Kidney (tissue), 14 donors: ENCODE data around the gene DCT. TPM values are rescaled to one million over a fixed set of nuclear protein-coding genes. Genes with fewer than 3 reads are reported as not detected.
A peak's percentile ranks its signal among the peaks of the same experiment; 100 is the strongest.

Experiments
- DNase-seq, 5 donors: peaks; one replicate each; pipeline ENCODE4 v3.0.0-alpha.2; 2013 to 2020
- FAIRE-seq: peaks from 2 replicates; lab custom pipeline; 2012; peaks lifted over from hg19 to GRCh38; lab: Jason Lieb, UNC
- H3K27ac ChIP-seq, 2 donors: one replicate each; pipeline ENCODE4 v1.7.0; 2013; ENCODE audit warnings: low read depth in 2 of 2, low read length in 2 of 2, inconsistent platforms in 1 of 2
- H3K27me3 ChIP-seq: one replicate; pipeline ENCODE4 v1.7.1; 2013; ENCODE audit warnings: low read length, inconsistent platforms; ENCODE audit not compliant: control insufficient read depth, insufficient read depth
- H3K36me3 ChIP-seq, 3 donors: one replicate each; pipeline versions ENCODE4 v1.7.0 to v1.7.1; 2013; ENCODE audit warnings: low read length in 3 of 3, control low read depth in 1 of 3, inconsistent platforms in 1 of 3; ENCODE audit not compliant: insufficient read depth in 3 of 3, control insufficient read depth in 2 of 3
- H3K4me1 ChIP-seq, 3 donors: one replicate each; pipeline versions ENCODE4 v1.7.0 to v1.7.1; 2013; ENCODE audit warnings: low read length in 3 of 3, inconsistent platforms in 1 of 3, low read depth in 1 of 3; ENCODE audit not compliant: control insufficient read depth in 2 of 3, insufficient read depth in 2 of 3
- H3K4me3 ChIP-seq, 3 donors: one replicate each; pipeline versions ENCODE4 v1.7.0 to v1.8.1; 2013; ENCODE audit warnings: low read length in 3 of 3, control low read depth in 1 of 3, inconsistent platforms in 1 of 3
- H3K9ac ChIP-seq, 3 donors: one replicate each; pipeline versions ENCODE4 v1.7.0 to v1.7.1; 2013; ENCODE audit warnings: low read length in 3 of 3, control low read depth in 1 of 3, inconsistent platforms in 1 of 3
- H3K9me3 ChIP-seq, 3 donors: one replicate each; pipeline versions ENCODE4 v1.7.0 to v1.7.1; 2013; ENCODE audit warnings: low read length in 3 of 3, control low read depth in 1 of 3, inconsistent platforms in 1 of 3; ENCODE audit not compliant: control insufficient read depth in 2 of 3, insufficient read depth in 1 of 3
- CTCF ChIP-seq: IDR thresholded peaks from 3 replicates; pipeline ENCODE4 v1.5.1; 2012; ENCODE audit warnings: mild to moderate bottlenecking, moderate library complexity, borderline replicate concordance; ENCODE audit not compliant: insufficient read depth; ENCODE audit errors: extremely low read depth
- intact Hi-C: fragments of 100-400 bp; cut with DNase I; formaldehyde crosslinking; loops from one replicate; pipeline ENCODE4 v1.11.1; 2022
- polyA plus RNA-seq: library from polyadenylated mRNA; stranded (reverse); fragments of 350-450 nt; fragmentation: Illumina TruSeq; extraction: RNeasy Lipid Tissue Mini Kit (QIAGEN cat#74804); gene quantifications from one replicate; pipeline ENCODE4 v1.2.3, GENCODE V29; 2014; ENCODE audit warnings: low read depth, low replicate concordance; ENCODE audit not compliant: insufficient read depth
- total RNA-seq: library from RNA; stranded (reverse); fragmentation: NEBNext Ultra II Directional; extraction: Animal tissue kit (Norgen Biotek cat#: 25700); gene quantifications from one replicate; pipeline ENCODE4 v1.2.1, GENCODE V29; 2021
- donor health status: control.
- donor health status: control.
- donor health status: control.
- donor health status: control.
- donor health status: control.
- donor health status: DM: yes; HTN: yes; CAD: no.
- donor health status: Normal renal cell carcinoma (clear cell type).

DCT gene
- total and polyA plus RNA-seq, 2 donors from 2014 or later, result 0.11 to 0.13 TPM

DNA sequence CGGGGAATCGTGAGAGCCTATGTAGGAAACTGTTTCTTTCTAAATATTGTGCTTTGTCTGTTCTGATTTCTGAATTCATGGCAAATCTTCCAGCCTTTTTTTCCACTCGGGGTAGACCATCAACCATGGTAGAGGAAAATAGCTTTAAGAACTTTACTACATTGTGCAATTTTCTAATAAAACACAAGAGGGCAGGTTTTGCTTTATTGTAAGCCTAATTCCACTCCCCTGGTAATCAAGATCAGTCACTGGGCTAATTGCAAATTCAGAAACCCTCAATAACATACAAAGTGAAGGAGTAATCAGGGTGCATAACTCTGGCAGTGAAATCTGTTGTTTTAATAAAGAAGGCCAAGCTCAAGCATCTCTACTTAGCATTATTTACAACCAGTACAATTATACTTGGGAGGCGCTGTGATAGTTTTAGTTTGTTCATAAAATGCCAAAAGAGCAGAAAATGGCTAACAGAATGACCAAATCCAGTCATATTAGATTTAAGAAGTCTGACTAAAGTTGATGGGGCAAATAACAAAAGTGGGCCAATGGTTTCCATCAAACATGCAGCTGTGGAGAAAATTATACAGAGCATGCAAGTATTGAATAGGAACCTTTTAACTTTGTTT is 43.8 kb downstream of the DCT start:
- Histone ChIP-seq H3K4me3 (no peak overlapping the region), H3K27me3 (no peaks in the 10 kb centered on the region), H3K4me1 (no peaks in the 10 kb centered on the region), H3K9me3 (no peaks in the 10 kb centered on the region), H3K9ac (no peak overlapping the region), H3K27ac (no peak overlapping the region), H3K36me3 (no peaks in the 10 kb centered on the region)
- peak; percentile 55 for TF ChIP-seq CTCF
- peak; percentile 77 for FAIRE-seq
- peak in 2 of 5 donors; percentile 74 to 75 for DNase-seq
- intact Hi-C loops, result loop anchor here (10.0 kb wide), 1 partner anchor 179 kb away; no protein-coding TSS in a partner anchor

DNA sequence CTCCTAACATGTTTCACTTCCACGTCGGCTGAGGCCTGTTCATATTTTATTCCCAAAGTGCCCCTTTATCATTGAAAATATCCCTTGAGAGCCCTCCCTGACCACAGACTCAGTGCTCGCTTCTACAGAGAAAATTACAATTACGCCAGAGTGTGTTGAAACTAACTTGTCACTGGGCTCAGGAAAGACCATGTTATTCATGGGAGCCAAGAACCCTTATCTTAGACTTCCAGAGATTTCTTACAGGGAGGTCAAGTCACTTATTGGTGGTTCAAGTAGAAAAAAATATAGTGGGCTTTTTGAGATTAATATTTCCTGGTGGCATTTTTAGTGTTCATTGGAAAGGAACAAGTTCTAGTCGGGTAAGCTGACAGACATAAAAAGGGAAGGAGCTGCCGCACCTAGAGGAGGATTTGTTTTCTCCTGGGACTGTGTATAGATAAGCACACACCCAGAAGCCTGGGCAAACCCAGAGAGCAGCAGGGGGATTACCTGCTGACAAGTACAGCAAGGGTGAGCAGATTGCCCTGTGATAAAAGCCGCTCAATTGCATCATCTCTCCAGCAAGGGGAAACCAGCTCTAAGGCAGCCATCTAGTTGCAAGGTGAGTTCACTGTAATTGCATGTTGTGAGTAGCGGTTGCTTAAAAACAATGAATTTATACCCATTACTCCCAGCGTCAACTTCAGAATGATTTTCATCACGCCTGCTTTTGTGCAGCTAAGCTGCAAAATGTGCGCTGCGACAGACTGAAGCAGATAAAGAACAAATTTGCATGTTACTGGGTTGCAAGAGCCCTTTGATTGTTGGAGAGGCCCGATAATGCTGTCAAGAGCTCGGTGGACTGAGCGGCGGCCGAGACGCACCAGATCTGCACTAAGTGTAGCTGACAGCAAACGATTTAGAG is 46.2 kb downstream of the DCT start:
- intact Hi-C loops, result loop anchor here (10.0 kb wide), 1 partner anchor 181 kb away; no protein-coding TSS in a partner anchor

GRCh38 chr13:94431987-94432386 is 47.5 kb downstream of the DCT start:
- no peak overlapping the region for H3K9ac ChIP-seq
- TF ChIP-seq CTCF, result no peak
- no peak overlapping the region for H3K27ac ChIP-seq
- intact Hi-C loops, result loop anchor here (10.0 kb wide), 1 partner anchor 183 kb away; no protein-coding TSS in a partner anchor
- FAIRE-seq, result no peak
- H3K36me3 ChIP-seq, result no peaks in the 10 kb centered on the region
- no peak for DNase-seq
- H3K4me1 ChIP-seq, result no peaks in the 10 kb centered on the region
- no peaks in the 10 kb centered on the region for H3K27me3 ChIP-seq
- no peaks in the 10 kb centered on the region for H3K9me3 ChIP-seq
- H3K4me3 ChIP-seq, result no peak overlapping the region

More for the DNA sequence above, 46.2 kb downstream of the DCT start:
- Histone ChIP-seq H3K9ac (no peak overlapping the region), H3K4me1 (no peaks in the 10 kb centered on the region), H3K9me3 (no peaks in the 10 kb centered on the region), H3K27ac (no peak overlapping the region), H3K36me3 (no peaks in the 10 kb centered on the region), H3K4me3 (no peak overlapping the region), H3K27me3 (no peaks in the 10 kb centered on the region)
- TF ChIP-seq CTCF, result no peak
- DNase-seq, result peak in 4 of 5 donors; percentile 12 to 35 (median 25)
- FAIRE-seq, result no peak
